Ishikawa (cell line): ENCODE data around the gene ATRIP.

Experiments
- CEBPB ChIP-seq: IDR thresholded peaks from 2 replicates; pipeline ENCODE4 v1.6.1; 2012
- CREB1 ChIP-seq: IDR thresholded peaks from 2 replicates; pipeline ENCODE4 v1.6.1; 2012; ENCODE audit warnings: low read depth
- EGR1 ChIP-seq: IDR thresholded peaks from 2 replicates; pipeline ENCODE4 v1.6.1; 2012
- EP300 ChIP-seq: IDR thresholded peaks from 2 replicates; pipeline ENCODE4 v1.6.1; 2012; ENCODE audit warnings: borderline replicate concordance
- FOXM1 ChIP-seq: IDR thresholded peaks from 2 replicates; pipeline ENCODE4 v1.6.1; 2012; ENCODE audit warnings: low read depth, borderline replicate concordance
- MAX ChIP-seq: IDR thresholded peaks from 2 replicates; pipeline ENCODE4 v1.6.1; 2012
- NFIC ChIP-seq: IDR thresholded peaks from 2 replicates; pipeline ENCODE4 v1.6.1; 2012
- RAD21 ChIP-seq: IDR thresholded peaks from 2 replicates; pipeline ENCODE4 v1.6.1; 2012; ENCODE audit warnings: low read depth
- REST ChIP-seq: IDR thresholded peaks from 2 replicates; pipeline ENCODE4 v1.6.1; 2012; ENCODE audit warnings: low read depth, mild to moderate bottlenecking
- TAF1 ChIP-seq: IDR thresholded peaks from 2 replicates; pipeline ENCODE4 v1.6.1; 2012; ENCODE audit warnings: low read depth, mild to moderate bottlenecking
- TCF12 ChIP-seq: IDR thresholded peaks from 2 replicates; pipeline ENCODE4 v1.6.1; 2012; ENCODE audit warnings: low read depth
- TEAD4 ChIP-seq: IDR thresholded peaks from 2 replicates; pipeline ENCODE4 v1.6.1; 2012
- USF1 ChIP-seq: IDR thresholded peaks from 2 replicates; pipeline ENCODE4 v1.6.1; 2012
- YY1 ChIP-seq: IDR thresholded peaks from 2 replicates; pipeline ENCODE4 v1.6.1; 2012; ENCODE audit warnings: low read depth
- ZBTB7A ChIP-seq: IDR thresholded peaks from 2 replicates; pipeline ENCODE4 v1.6.1; 2012; ENCODE audit warnings: low read depth

The ATRIP gene

GRCh38 chr3:48502728-48503168 is 56.2 kb downstream of the ATRIP start:
- TF ChIP-seq USF1 (no peak), CEBPB (no peak), TAF1 (no peak), NFIC (no peak), TEAD4 (no peak), EP300 (no peak), ZBTB7A (no peak), MAX (no peak), FOXM1 (no peak), REST (no peak), EGR1 (no peak), YY1 (no peak), TCF12 (no peak), CREB1 (no peak), RAD21 (no peak)

GRCh38 chr3:48503401-48504050 is 57.0 kb downstream of the ATRIP start:
- peak; percentile 52; the same call in 1 of the 2 replicates for TF ChIP-seq ZBTB7A
- no peak for TF ChIP-seq NFIC

GRCh38 chr3:48504051-48504946 is 57.8 kb downstream of the ATRIP start, which contains the start of gene SHISA5:
Gene SHISA5, minus strand, starts transcription at chr3:48504174. Its CDS starts 80 bp downstream, at chr3:48504094.
- TF ChIP-seq TAF1 (peak; percentile 36; the same call in 1 of the 2 replicates), ZBTB7A (0 out of 2 replicates have a peak, but pooled peaks have one; percentile 27), MAX (peak; percentile 74), EP300 (no peak; the same call in 1 of the 2 replicates), TCF12 (no peak; the same call in 1 of the 2 replicates), EGR1 (no peak; the same call in 1 of the 2 replicates)

- TF ChIP-seq NFIC: no peak
- no peak for TF ChIP-seq MAX
- TF ChIP-seq EP300: no peak
- no peak for TF ChIP-seq FOXM1
- TF ChIP-seq USF1: no peak
- no peak for TF ChIP-seq CEBPB
- TF ChIP-seq YY1: no peak
- no peak for TF ChIP-seq ZBTB7A
- TF ChIP-seq CREB1: no peak
- TF ChIP-seq TCF12: no peak
These were observed 58.6 kb downstream of the ATRIP start for GRCh38 chr3:48505146-48505545.

- TF ChIP-seq EGR1 (no peak), EP300 (no peak), CREB1 (no peak), YY1 (no peak), USF1 (no peak), NFIC (no peak), TAF1 (no peak), CEBPB (no peak), ZBTB7A (no peak), TCF12 (no peak), RAD21 (no peak), MAX (no peak), REST (no peak), FOXM1 (no peak), TEAD4 (no peak)
These were observed 59.5 kb downstream of the ATRIP start for GRCh38 chr3:48505968-48506504.
